HepG2 (cell line): ENCODE data around the gene MMP26. TPM values are rescaled to one million over a fixed set of nuclear protein-coding genes. Genes with fewer than 3 reads are reported as not detected.

Experiments
- ATAC-seq: fragments of 200-7000 bp; cut with Tn5 transposase; 3 replicates; pipeline ENCODE4 v1.9.1; 2020; ENCODE audit warnings: mild to moderate bottlenecking, moderate library complexity
- BruUV-seq: library from RNA; stranded (reverse); fragments of 400-500 nt; replicated peaks from 2 replicates; lab custom pipeline; 2021; lab: Mats Ljungman, UMichigan
- CTCF ChIA-PET: fragments of 300-600 bp; formaldehyde crosslinking; extraction: SDS; loops from one replicate; lab custom pipeline; 2021; ENCODE audit warnings: low total read pairs, inconsistent platforms, low intra/inter-chr PET ratio; lab: Yijun Ruan, JAX
- POLR2A ChIA-PET: fragments of 350-600 bp; sonication (Branson Sonifier 250); formaldehyde crosslinking; loops from one replicate; lab custom pipeline; 2020; ENCODE audit warnings: antibody characterized with exemption, inconsistent platforms; lab: Yijun Ruan, JAX
- DNase-seq: peaks from one replicate; pipeline ENCODE4 v3.0.0-alpha.2; 2015; ENCODE audit warnings: low spot score
- FAIRE-seq: peaks from 3 replicates; lab custom pipeline; 2011; peaks lifted over from hg19 to GRCh38; lab: Jason Lieb, UNC
- H2AFZ ChIP-seq: one replicate; pipeline ENCODE4 v1.6.1; 2011; ENCODE audit warnings: low read length, inconsistent platforms
- H3K27ac ChIP-seq: fragments of 300-600 bp; 3 replicates; pipeline ENCODE4 v1.8.0; 2011; ENCODE audit warnings: mixed run types, mild to moderate bottlenecking, mixed read lengths, low read length, inconsistent platforms; ENCODE audit not compliant: insufficient read depth; ENCODE audit errors: extremely low read length
- H3K27me3 ChIP-seq, 2 experiments: fragments of 200-600 bp in 1 of 2; 2 replicates in 1 of 2; 3 replicates in 1 of 2; pipeline versions ENCODE4 v1.6.0 to v1.8.0; 2011; ENCODE audit warnings: low read length in 2 of 2, mild to moderate bottlenecking in 2 of 2, moderate library complexity in 2 of 2, inconsistent platforms in 1 of 2; ENCODE audit not compliant: insufficient read depth in 2 of 2, control insufficient read depth in 1 of 2
- H3K36me3 ChIP-seq, 2 experiments: fragments of 200-600 bp in 1 of 2; replicated peaks in 1 of 2; 2 replicates in 1 of 2; 3 replicates in 1 of 2; pipeline versions ENCODE4 v1.5.1 to v1.8.0; 2011; ENCODE audit warnings: low read length in 2 of 2, inconsistent platforms in 1 of 2; ENCODE audit not compliant: insufficient read depth in 2 of 2, control insufficient read depth in 1 of 2
- H3K4me1 ChIP-seq: 2 replicates; pipeline ENCODE4 v1.5.1; 2012; ENCODE audit warnings: low read length, inconsistent platforms; ENCODE audit not compliant: insufficient read depth
- H3K4me2 ChIP-seq: 2 replicates; pipeline ENCODE4 v1.6.0; 2011; ENCODE audit warnings: low read depth, low read length, inconsistent platforms
- H3K4me3 ChIP-seq, 3 experiments: fragments of 200-600 bp in 1 of 3; sonication (generic), shearing (Covaris generic) in 1 of 3; replicated peaks in 1 of 3; 2 replicates each; pipeline ENCODE4 v1.5.1; 2011 to 2016; ENCODE audit warnings: low read length in 3 of 3, inconsistent platforms in 2 of 3, low read depth in 2 of 3, mild to moderate bottlenecking in 2 of 3, control low read depth in 1 of 3, mixed read lengths in 1 of 3; ENCODE audit not compliant: insufficient read depth in 1 of 3
- H3K79me2 ChIP-seq: one replicate; pipeline ENCODE4 v1.6.1; 2011; ENCODE audit warnings: low read length, inconsistent platforms; ENCODE audit not compliant: insufficient read depth
- H3K9ac ChIP-seq: 2 replicates; pipeline ENCODE4 v1.6.0; 2011; ENCODE audit warnings: mild to moderate bottlenecking, low read depth, low read length, inconsistent platforms; ENCODE audit not compliant: insufficient read depth
- H3K9me3 ChIP-seq: 2 replicates; pipeline ENCODE4 v1.5.1; 2012; ENCODE audit warnings: mild to moderate bottlenecking, low read length
- H4K20me1 ChIP-seq: 2 replicates; pipeline ENCODE4 v1.6.0; 2011; ENCODE audit warnings: inconsistent platforms, mild to moderate bottlenecking, low read length, moderate library complexity; ENCODE audit not compliant: insufficient read depth
- HIVEP1 ChIP-seq: sonication (generic); formaldehyde crosslinking; IDR thresholded peaks from 2 replicates; pipeline ENCODE4 v1.4.0; 2020; ENCODE audit warnings: mild to moderate bottlenecking, missing genetic modification reagents
- MTA1 ChIP-seq: sonication (generic); formaldehyde crosslinking; IDR thresholded peaks from 2 replicates; pipeline ENCODE4 v1.4.0; 2020; ENCODE audit warnings: missing genetic modification reagents, mild to moderate bottlenecking, borderline replicate concordance
- PAWR ChIP-seq: sonication (generic); formaldehyde crosslinking; IDR thresholded peaks from 2 replicates; pipeline ENCODE4 v1.4.0; 2020; ENCODE audit warnings: missing genetic modification reagents, mild to moderate bottlenecking, borderline replicate concordance
- PPARG ChIP-seq: conservative IDR thresholded peaks from 2 replicates; pipeline ENCODE4 v1.6.1; 2016; ENCODE audit warnings: missing biosample characterization, missing genetic modification reagents
- PRDM10 ChIP-seq: sonication (generic); formaldehyde crosslinking; IDR thresholded peaks from 2 replicates; pipeline ENCODE4 v1.4.0; 2020; ENCODE audit warnings: low read depth, missing genetic modification reagents
- PRPF4 ChIP-seq: fragments of 200-400 bp; formaldehyde crosslinking; IDR thresholded peaks from 2 replicates; pipeline ENCODE4 v1.6.1; 2016; ENCODE audit warnings: low read length, low read depth; ENCODE audit not compliant: poor library complexity, severe bottlenecking
- SMAD9 ChIP-seq: sonication (generic); formaldehyde crosslinking; IDR thresholded peaks from 2 replicates; pipeline ENCODE4 v1.5.1; 2020; ENCODE audit warnings: mild to moderate bottlenecking, missing genetic modification reagents
- SMARCC2 ChIP-seq: fragments of 450-650 bp; IDR thresholded peaks from 2 replicates; pipeline ENCODE4 v1.6.1; 2017; ENCODE audit warnings: antibody characterized with exemption, mild to moderate bottlenecking
- SNAPC2 ChIP-seq: sonication (generic); formaldehyde crosslinking; IDR thresholded peaks from 2 replicates; pipeline ENCODE4 v1.8.1; 2022; ENCODE audit warnings: mild to moderate bottlenecking, missing genetic modification reagents
- STAG1 ChIP-seq: sonication (generic); formaldehyde crosslinking; IDR thresholded peaks from 2 replicates; pipeline ENCODE4 v1.4.0; 2020; ENCODE audit warnings: missing genetic modification reagents
- STAT6 ChIP-seq: sonication (generic); formaldehyde crosslinking; IDR thresholded peaks from 2 replicates; pipeline ENCODE4 v1.4.0; 2020; ENCODE audit warnings: missing genetic modification reagents, mild to moderate bottlenecking, borderline replicate concordance
- ZNF260 ChIP-seq: sonication (generic); formaldehyde crosslinking; IDR thresholded peaks from 2 replicates; pipeline ENCODE4 v1.4.0; 2020; ENCODE audit warnings: missing genetic modification reagents, low read depth, mild to moderate bottlenecking, borderline replicate concordance
- ZNF572 ChIP-seq: sonication (generic); formaldehyde crosslinking; IDR thresholded peaks from 2 replicates; pipeline ENCODE4 v1.5.1; 2020; ENCODE audit warnings: mild to moderate bottlenecking, missing genetic modification reagents
- WGBS: methylation state at CpG from one replicate; pipeline ENCODE4 v1.1.6; 2017; ENCODE audit warnings: low lambda C conversion rate; 5-methylcytosine and 5-hydroxymethylcytosine counted together
- in situ Hi-C: cut with HindIII; loops from 2 replicates; pipeline ENCODE4 v1.10.0; 2017; ENCODE audit warnings: low pct_unique_long_range_greater_than_20kb; ENCODE audit not compliant: extremely low pct_ligation_motif_present
- intact Hi-C: fragments of 100-400 bp; cut with micrococcal nuclease; formaldehyde crosslinking; loops from one replicate; pipeline ENCODE4 v1.10.0; 2022; ENCODE audit not compliant: unreplicated experiment
- polyA plus RNA-seq, 8 experiments: library from polyadenylated mRNA; depleted of rRNA in 3 of 8; stranded (reverse) in 7 of 8; unstranded in 1 of 8; fragments of >200 nt; fragmentation: Illumina TruSeq in 4 of 8; extraction: Trizol in 4 of 8; gene quantifications; 2 replicates each; pipeline versions ENCODE4 v1.2.1 to v1.2.3, GENCODE V29; 2011 to 2016; ENCODE audit warnings: low read depth in 4 of 8, missing spikeins in 1 of 8, mixed read lengths in 1 of 8; ENCODE audit not compliant: insufficient read depth in 1 of 8
- total RNA-seq, 5 experiments: library from RNA; depleted of rRNA; stranded (reverse); fragments of >200 nt; fragmentation: Illumina TruSeq; extraction: Trizol; gene quantifications; 2 replicates each; pipeline ENCODE4 v1.2.3, GENCODE V29; 2016; ENCODE audit warnings: low read depth in 1 of 5

MMP26 gene
- total and polyA plus RNA-seq, 2 of the 13 experiments (the other 11 are each of a cell fraction or from before 2014, with no cell fraction given), result not detected

GRCh38 chr11:4682623-4683419 is 21.8 kb upstream of the MMP26 start (continued):
- no peak for TF ChIP-seq STAT6 (CRISPR knock-in tag)
- TF ChIP-seq PAWR (CRISPR knock-in tag), result no peak
- TF ChIP-seq ZNF572 (CRISPR knock-in tag), result no peak
- TF ChIP-seq SMARCC2, result no peak

GRCh38 chr11:4684631-4685285 is 19.8 kb upstream of the MMP26 start:
- no peak overlapping the region for H2AFZ ChIP-seq
- in situ Hi-C loops, result no loop called here
- no peaks in the 10 kb centered on the region for H3K79me2 ChIP-seq
- WGBS, result 9% methylated on average over 3 of the region's 3 CpGs
- no peaks in the 10 kb centered on the region for H4K20me1 ChIP-seq
- H3K36me3 ChIP-seq, result no peaks in the 10 kb centered on the region
- no peak overlapping the region for H3K4me3 ChIP-seq
- FAIRE-seq (no peak), DNase-seq (no peak), ATAC-seq (no peak)
- peaks cover 0 to 4% of the 10 kb centered on the region in 2 experiments; a peak in 2 of 5 replicates for H3K27me3 ChIP-seq
- H3K4me1 ChIP-seq, result no peaks in the 10 kb centered on the region
- H3K9ac ChIP-seq, result no peak overlapping the region
- no TSS peak for BruUV-seq
- CTCF ChIA-PET, result no interaction called here
- no peak overlapping the region for H3K27ac ChIP-seq
- no peaks in the 10 kb centered on the region for H3K9me3 ChIP-seq
- POLR2A ChIA-PET, result no interaction called here
- intact Hi-C loops, result no loop called here
- H3K4me2 ChIP-seq, result no peak overlapping the region
- TF ChIP-seq HIVEP1 (no peak), SNAPC2 (CRISPR knock-in tag) (no peak), PRDM10 (CRISPR knock-in tag) (no peak), MTA1 (no peak), STAG1 (CRISPR knock-in tag) (no peak), ZNF260 (CRISPR knock-in tag) (no peak), SMAD9 (CRISPR knock-in tag) (no peak), PPARG (CRISPR knock-in tag) (no peak), PRPF4 (no peak)
